SK-N-SH (cell line): ENCODE data around the gene C11orf97. TPM values are rescaled to one million over a fixed set of nuclear protein-coding genes. Genes with fewer than 3 reads are reported as not detected.

ENCODE experiments used
- CTCF ChIA-PET: fragments of 300-600, 350-600 bp; formaldehyde crosslinking; extraction: SDS; loops from one replicate; lab custom pipeline; 2021; lab: Yijun Ruan, JAX
- POLR2A ChIA-PET: fragments of 350-600 bp; sonication (Branson Sonifier 250); formaldehyde crosslinking; extraction: SDS; loops from one replicate; lab custom pipeline; 2020; ENCODE audit warnings: antibody characterized with exemption, inconsistent platforms; lab: Yijun Ruan, JAX
- DNase-seq: peaks from one replicate; pipeline ENCODE4 v3.0.0; 2012
- H2AFZ ChIP-seq: fragments of 200-600 bp; sonication (generic); 2 replicates; pipeline ENCODE4 v1.8.1; 2016; ENCODE audit warnings: antibody characterized with exemption, mild to moderate bottlenecking, low read depth
- H3F3A ChIP-seq: fragments of 200-600 bp; sonication (generic); replicated peaks from 2 replicates; pipeline ENCODE3; 2016; ENCODE audit warnings: antibody characterized with exemption, mild to moderate bottlenecking; ENCODE audit not compliant: insufficient read depth
- H3K27ac ChIP-seq, 2 experiments: fragments of 200-500 bp in 1 of 2; fragments of 200-600 bp in 1 of 2; sonication (Bioruptor generic) in 1 of 2; sonication (generic), shearing (Covaris generic) in 1 of 2; 2 replicates each; pipeline versions ENCODE4 v1.5.1 to v1.6.1; 2014 to 2016; ENCODE audit warnings: low read depth in 2 of 2, inconsistent platforms in 1 of 2, low read length in 1 of 2, mild to moderate bottlenecking in 1 of 2, mixed read lengths in 1 of 2
- H3K27me3 ChIP-seq: fragments of 200-600 bp; sonication (generic), shearing (Covaris generic); 2 replicates; pipeline ENCODE4 v1.6.1; 2016; ENCODE audit warnings: mixed run types; ENCODE audit not compliant: insufficient read depth
- H3K36me3 ChIP-seq, 2 experiments: fragments of 200-500 bp in 1 of 2; fragments of 200-600 bp in 1 of 2; sonication (Bioruptor generic) in 1 of 2; sonication (generic) in 1 of 2; replicated peaks in 1 of 2; 2 replicates each; pipeline versions ENCODE3 to v1.5.1; 2014 to 2016; ENCODE audit warnings: low read length in 1 of 2, mild to moderate bottlenecking in 1 of 2; ENCODE audit not compliant: insufficient read depth in 2 of 2, control insufficient read depth in 1 of 2
- H3K4me1 ChIP-seq, 2 experiments: fragments of 200-500 bp in 1 of 2; fragments of 200-600 bp in 1 of 2; sonication (Bioruptor generic) in 1 of 2; sonication (generic), shearing (Covaris generic) in 1 of 2; 2 replicates each; pipeline versions ENCODE4 v1.5.1 to v1.6.1; 2014 to 2016; ENCODE audit warnings: low read depth in 1 of 2, low read length in 1 of 2, mixed run types in 1 of 2; ENCODE audit not compliant: insufficient read depth in 2 of 2, control insufficient read depth in 1 of 2
- H3K4me2 ChIP-seq: fragments of 200-600 bp; sonication (generic), shearing (Covaris generic); 2 replicates; pipeline ENCODE4 v1.6.1; 2017; ENCODE audit warnings: mixed run types
- H3K4me3 ChIP-seq, 2 experiments: fragments of 200-500 bp in 1 of 2; fragments of 200-600 bp in 1 of 2; sonication (Bioruptor generic) in 1 of 2; sonication (generic), shearing (Covaris generic) in 1 of 2; 2 replicates each; pipeline versions ENCODE4 v1.5.1 to v1.8.1; 2014 to 2016; ENCODE audit warnings: low read depth in 2 of 2, inconsistent platforms in 1 of 2, low read length in 1 of 2, mild to moderate bottlenecking in 1 of 2, mixed read lengths in 1 of 2, moderate library complexity in 1 of 2
- H3K79me2 ChIP-seq: fragments of 200-600 bp; sonication (generic); 2 replicates; pipeline ENCODE4 v1.8.1; 2017; ENCODE audit warnings: mild to moderate bottlenecking; ENCODE audit not compliant: insufficient read depth
- H3K9ac ChIP-seq: fragments of 200-600 bp; sonication (generic); 2 replicates; pipeline ENCODE4 v1.6.1; 2017; ENCODE audit warnings: mixed run types
- H3K9me2 ChIP-seq: fragments of 200-600 bp; sonication (generic); 2 replicates; pipeline ENCODE4 v1.6.1; 2017; ENCODE audit warnings: mixed run types
- H3K9me3 ChIP-seq: fragments of 200-600 bp; sonication (generic); 2 replicates; pipeline ENCODE4 v1.6.1; 2017; ENCODE audit warnings: mixed run types, mild to moderate bottlenecking, moderate library complexity
- H4K20me1 ChIP-seq: fragments of 200-600 bp; sonication (generic); 2 replicates; pipeline ENCODE4 v1.6.1; 2017; ENCODE audit warnings: mild to moderate bottlenecking, mixed run types; ENCODE audit not compliant: insufficient read depth
- ELF1 ChIP-seq: IDR thresholded peaks from 2 replicates; pipeline ENCODE4 v1.4.0; 2012
- EP300 ChIP-seq, 2 experiments: IDR thresholded peaks; 2 replicates each; pipeline versions ENCODE4 v1.4.0 to v1.6.1; 2012; ENCODE audit warnings: borderline replicate concordance in 1 of 2, low read depth in 1 of 2, low read length in 1 of 2
- EZH2phosphoT487 ChIP-seq: fragments of 200-600 bp; sonication (generic); IDR thresholded peaks from 2 replicates; pipeline ENCODE4 v1.6.1; 2017; ENCODE audit warnings: low read depth, mixed run types, mild to moderate bottlenecking, antibody characterized with exemption, moderate library complexity, borderline replicate concordance
- FOXJ3 ChIP-seq: sonication (generic); formaldehyde crosslinking; IDR thresholded peaks from 2 replicates; pipeline ENCODE4 v1.5.1; 2020; ENCODE audit warnings: mild to moderate bottlenecking, missing genetic modification reagents
- JUND ChIP-seq: IDR thresholded peaks from 2 replicates; pipeline ENCODE4 v1.4.0; 2012
- MAX ChIP-seq: IDR thresholded peaks from 2 replicates; pipeline ENCODE4 v1.4.0; 2012; ENCODE audit warnings: low read depth
- MEF2A ChIP-seq: IDR thresholded peaks from 2 replicates; pipeline ENCODE4 v1.4.0; 2012; ENCODE audit warnings: low read depth, borderline replicate concordance
- NFIC ChIP-seq: IDR thresholded peaks from 2 replicates; pipeline ENCODE4 v1.4.0; 2012; ENCODE audit warnings: borderline replicate concordance
- NRF1 ChIP-seq: IDR thresholded peaks from 2 replicates; pipeline ENCODE4 v1.6.1; 2012; ENCODE audit warnings: low read depth, mild to moderate bottlenecking, low read length
- PBX3 ChIP-seq: IDR thresholded peaks from 2 replicates; pipeline ENCODE4; 2012
- POLR2AphosphoS5 ChIP-seq: IDR thresholded peaks from 2 replicates; pipeline ENCODE4 v1.6.1; 2012; ENCODE audit warnings: low read depth, low read length
- RFX5 ChIP-seq: IDR thresholded peaks from 2 replicates; pipeline ENCODE4 v1.6.1; 2012; ENCODE audit warnings: mild to moderate bottlenecking, improper control_type of control experiment, low read length
- SMC3 ChIP-seq: IDR thresholded peaks from 2 replicates; pipeline ENCODE4 v1.6.1; 2012; ENCODE audit warnings: low read depth, low read length, improper control_type of control experiment
- TCF12 ChIP-seq: IDR thresholded peaks from 2 replicates; pipeline ENCODE4 v1.4.0; 2012
- USF2 ChIP-seq: fragments of 150-350 bp; IDR thresholded peaks from 2 replicates; pipeline ENCODE4 v1.6.1; 2017; ENCODE audit warnings: antibody characterized with exemption, low read length, low read depth, borderline replicate concordance
- ZBTB33 ChIP-seq: IDR thresholded peaks from 2 replicates; pipeline ENCODE4 v1.4.0; 2012; ENCODE audit warnings: low read depth, borderline replicate concordance
- WGBS: methylation state at CpG from one replicate; pipeline ENCODE4 v1.1.6; 2017; ENCODE audit warnings: low lambda C conversion rate; 5-methylcytosine and 5-hydroxymethylcytosine counted together
- polyA plus RNA-seq, 3 experiments: library from polyadenylated mRNA; depleted of rRNA; stranded (reverse); fragments of >200 nt; gene quantifications; 2 replicates each; pipeline ENCODE4 v1.2.3, GENCODE V29; 2012
- TF ChIP-seq, protein P1 (sequence below): IDR thresholded peaks from 2 replicates; pipeline ENCODE4 v1.6.1; 2012; ENCODE audit warnings: mild to moderate bottlenecking, low read depth, low read length, moderate library complexity

Gene C11orf97
- polyA plus RNA-seq, 1 of the 3 experiments (the other 2 are of a cell fraction) = not detected

DNA sequence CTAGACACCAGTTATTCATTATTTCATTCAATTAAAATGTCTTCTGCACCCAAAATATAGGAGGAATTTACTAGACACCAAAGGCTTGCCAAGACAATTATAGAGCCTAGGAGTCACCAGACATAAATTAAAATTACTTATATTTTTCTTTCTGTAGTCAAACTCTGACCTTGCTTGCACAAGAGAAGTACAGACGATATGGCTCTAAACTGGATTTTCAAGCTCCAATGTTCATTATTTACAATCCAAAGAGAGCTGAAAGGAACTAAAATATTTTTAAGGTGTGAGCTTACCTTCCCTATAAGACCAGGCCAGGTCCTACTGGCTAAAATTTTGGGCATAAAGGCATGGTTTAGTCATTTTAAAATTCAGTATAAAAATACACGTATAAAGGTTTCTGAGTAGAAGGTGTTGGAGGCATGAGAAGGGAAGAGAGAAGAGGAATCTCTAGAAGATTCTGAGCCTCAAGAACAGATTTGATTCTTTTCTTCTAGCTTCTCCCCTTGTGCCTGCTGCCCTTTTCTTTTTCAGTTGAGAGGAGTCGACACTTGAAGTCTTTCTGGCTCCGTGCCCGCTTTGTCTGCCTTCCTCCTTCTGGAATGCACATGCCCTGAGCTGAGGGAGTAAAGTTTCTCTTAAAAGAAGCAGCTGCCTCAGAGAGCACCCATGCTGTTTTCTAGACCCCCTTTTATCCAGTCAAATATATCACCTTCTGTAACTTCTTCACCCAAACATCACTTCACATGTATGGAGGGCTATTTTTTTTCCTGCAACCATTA is 13.5 kb downstream of the C11orf97 start:
- ChIA-PET CTCF (interaction anchor here (0.6 to 1.2 kb wide), 3 partner anchors 9 to 20 kb away, joined by 3 read pairs; partner anchors contain the start of gene C11orf97), POLR2A (no interaction called here)
- no peak overlapping the region; the same call in 1 of the 2 replicates for H3K4me2 ChIP-seq
- no peak overlapping the region for H3K4me3 ChIP-seq
- H4K20me1 ChIP-seq = no peaks in the 10 kb centered on the region
- TF ChIP-seq ELF1 (no peak), EP300 (IDR thresholded peaks at IDR 0.05; ENCODE audit: borderline replicate concordance in 1 of 2, low read depth in 1 of 2, low read length in 1 of 2) (no peak), MAX (peak; percentile 64), JUND (no peak), MEF2A (no peak), NFIC (peak; percentile 59), PBX3 (peak; percentile 7; the same call in 1 of the 2 replicates), EZH2phosphoT487 (no peak)
- H3K9ac ChIP-seq = no peak overlapping the region
- H3K27ac ChIP-seq = no peak overlapping the region; a peak in 1 of 4 replicates
- no peak for DNase-seq
- no peaks in the 10 kb centered on the region for H3K79me2 ChIP-seq
- H3K27me3 ChIP-seq = no peaks in the 10 kb centered on the region
- H3K9me2 ChIP-seq = no peaks in the 10 kb centered on the region
- H3K9me3 ChIP-seq = no peaks in the 10 kb centered on the region
- 73% methylated on average over 5 of the region's 5 CpGs for WGBS
- peak overlapping the region; percentile 87 for H2AFZ ChIP-seq
- no peaks in the 10 kb centered on the region for H3F3A ChIP-seq
- H3K4me1 ChIP-seq = peaks cover 0 to 10% of the 10 kb centered on the region in 2 experiments; a peak in 2 of 4 replicates
- H3K36me3 ChIP-seq = no peaks in the 10 kb centered on the region

DNA sequence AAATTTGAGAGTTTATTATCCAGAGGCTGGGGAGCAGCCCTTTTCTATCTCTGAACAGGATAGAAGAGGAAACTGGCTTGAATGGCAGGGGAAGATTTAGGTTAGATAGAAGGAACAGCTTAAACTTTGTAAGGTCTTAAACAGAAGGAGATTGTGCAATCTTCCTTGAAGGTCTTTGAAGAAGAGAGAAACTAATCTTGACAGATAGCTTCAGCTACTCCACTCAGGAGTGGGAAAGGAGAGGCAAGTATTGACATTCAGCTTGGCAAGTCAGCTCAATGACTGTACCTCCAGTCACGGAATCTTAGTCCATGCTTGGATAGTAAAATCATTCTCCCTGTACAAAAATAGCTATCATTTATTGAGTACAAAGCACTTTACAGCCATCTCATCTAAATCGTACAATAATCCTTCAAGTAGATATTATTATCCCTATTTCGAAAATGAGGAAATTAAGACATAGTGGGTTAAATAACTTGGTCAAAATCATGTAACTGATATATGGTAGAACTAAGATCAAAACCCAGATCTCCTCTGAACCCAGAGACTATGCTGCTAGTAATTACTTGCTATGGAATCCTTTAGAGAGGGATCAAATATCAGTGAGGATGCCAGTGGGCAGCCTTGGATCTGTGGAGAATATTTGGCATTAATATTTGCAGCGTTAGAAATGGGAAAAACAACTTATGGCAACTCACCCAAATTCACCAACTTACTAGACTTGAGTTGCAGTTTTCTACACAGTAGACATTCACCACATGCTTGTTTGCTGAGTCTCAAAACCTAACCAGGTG is 14.6 kb downstream of the C11orf97 start:
- Histone ChIP-seq H3K9ac (no peak overlapping the region), H3K4me3 (no peak overlapping the region), H3K9me2 (no peaks in the 10 kb centered on the region), H3K9me3 (no peaks in the 10 kb centered on the region), H3K27me3 (no peaks in the 10 kb centered on the region), H3K36me3 (no peaks in the 10 kb centered on the region), H3K4me1 (peaks cover 0 to 10% of the 10 kb centered on the region in 2 experiments; a peak in 2 of 4 replicates), H2AFZ (0 out of 2 replicates have a peak overlapping the region, but pooled peaks have one; percentile 23), H3K4me2 (no peak overlapping the region), H3K27ac (no peak overlapping the region), H3F3A (no peaks in the 10 kb centered on the region), H3K79me2 (no peaks in the 10 kb centered on the region), H4K20me1 (no peaks in the 10 kb centered on the region)
- ChIA-PET POLR2A (no interaction called here), CTCF (interaction anchor here (1.2 kb wide), 1 partner anchor 15 kb away, joined by 3 read pairs; the partner anchor contains the start of gene C11orf97)
- 62% methylated on average over 4 of the region's 4 CpGs for WGBS
- DNase-seq = no peak
- TF ChIP-seq RFX5 (no peak), POLR2AphosphoS5 (no peak), ZBTB33 (no peak), TCF12 (no peak), NFIC (no peak), FOXJ3 (CRISPR knock-in tag) (no peak), USF2 (no peak), SMC3 (no peak), NRF1 (no peak)
- TF ChIP-seq, protein P1, sequence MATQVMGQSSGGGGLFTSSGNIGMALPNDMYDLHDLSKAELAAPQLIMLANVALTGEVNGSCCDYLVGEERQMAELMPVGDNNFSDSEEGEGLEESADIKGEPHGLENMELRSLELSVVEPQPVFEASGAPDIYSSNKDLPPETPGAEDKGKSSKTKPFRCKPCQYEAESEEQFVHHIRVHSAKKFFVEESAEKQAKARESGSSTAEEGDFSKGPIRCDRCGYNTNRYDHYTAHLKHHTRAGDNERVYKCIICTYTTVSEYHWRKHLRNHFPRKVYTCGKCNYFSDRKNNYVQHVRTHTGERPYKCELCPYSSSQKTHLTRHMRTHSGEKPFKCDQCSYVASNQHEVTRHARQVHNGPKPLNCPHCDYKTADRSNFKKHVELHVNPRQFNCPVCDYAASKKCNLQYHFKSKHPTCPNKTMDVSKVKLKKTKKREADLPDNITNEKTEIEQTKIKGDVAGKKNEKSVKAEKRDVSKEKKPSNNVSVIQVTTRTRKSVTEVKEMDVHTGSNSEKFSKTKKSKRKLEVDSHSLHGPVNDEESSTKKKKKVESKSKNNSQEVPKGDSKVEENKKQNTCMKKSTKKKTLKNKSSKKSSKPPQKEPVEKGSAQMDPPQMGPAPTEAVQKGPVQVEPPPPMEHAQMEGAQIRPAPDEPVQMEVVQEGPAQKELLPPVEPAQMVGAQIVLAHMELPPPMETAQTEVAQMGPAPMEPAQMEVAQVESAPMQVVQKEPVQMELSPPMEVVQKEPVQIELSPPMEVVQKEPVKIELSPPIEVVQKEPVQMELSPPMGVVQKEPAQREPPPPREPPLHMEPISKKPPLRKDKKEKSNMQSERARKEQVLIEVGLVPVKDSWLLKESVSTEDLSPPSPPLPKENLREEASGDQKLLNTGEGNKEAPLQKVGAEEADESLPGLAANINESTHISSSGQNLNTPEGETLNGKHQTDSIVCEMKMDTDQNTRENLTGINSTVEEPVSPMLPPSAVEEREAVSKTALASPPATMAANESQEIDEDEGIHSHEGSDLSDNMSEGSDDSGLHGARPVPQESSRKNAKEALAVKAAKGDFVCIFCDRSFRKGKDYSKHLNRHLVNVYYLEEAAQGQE = no peak
